Peyer's patch (tissue), 4 donors: ENCODE results near the gene AK9. TPM values are rescaled to one million over a fixed set of nuclear protein-coding genes. Genes with fewer than 3 reads are reported as not detected.
"Not testable (repeated sequence)": the region's sequence is repeated elsewhere in the genome, so short reads cannot be mapped to it uniquely, and the experiment has no call there.

Experiments
- DNase-seq, 3 donors: peaks; one replicate each; pipeline ENCODE4 v3.0.0-alpha.2; 2017 to 2019
- H3K27ac ChIP-seq, 4 donors: fragments of 200-600 bp; sonication (generic); one replicate each; pipeline ENCODE4 v1.5.1; 2016 to 2019
- H3K27me3 ChIP-seq, 2 donors: fragments of 200-600 bp; sonication (generic); one replicate each; pipeline ENCODE4 v1.5.1; 2019
- H3K36me3 ChIP-seq, 3 donors: fragments of 200-600 bp; sonication (generic); one replicate each; pipeline ENCODE4 v1.5.1; 2016 to 2019
- H3K4me1 ChIP-seq, 4 donors: fragments of 200-600 bp; sonication (generic); one replicate each; pipeline ENCODE4 v1.5.1; 2016 to 2019
- H3K4me3 ChIP-seq, 4 donors: fragments of 200-600 bp; sonication (generic); 1 replicate in 3 of 4; 2 replicates in 1 of 4; pipeline ENCODE4 v1.5.1; 2016 to 2019; ENCODE audit warnings: mild to moderate bottlenecking in 1 of 4
- H3K9me3 ChIP-seq, 4 donors: fragments of 200-600 bp; sonication (generic); one replicate each; pipeline ENCODE4 v1.5.1; 2016 to 2019; ENCODE audit warnings: mild to moderate bottlenecking in 1 of 4
- CTCF ChIP-seq, 6 experiments: fragments of 450-650 bp in 4 of 6; fragments of 200-600 bp in 2 of 6; sonication (generic) in 1 of 6; IDR thresholded peaks; one replicate each; pipeline ENCODE4 v1.5.1; 2017 to 2019; ENCODE audit warnings: antibody characterized with exemption in 6 of 6, mild to moderate bottlenecking in 3 of 6, moderate library complexity in 1 of 6
- POLR2A ChIP-seq, 2 donors: fragments of 450-650 bp; IDR thresholded peaks; one replicate each; pipeline ENCODE4 v1.5.1; 2017; ENCODE audit warnings: antibody characterized with exemption in 2 of 2, mild to moderate bottlenecking in 2 of 2, moderate library complexity in 2 of 2
- total RNA-seq, 4 donors: library from RNA; depleted of rRNA; stranded (reverse); fragments of >200 nt; gene quantifications; one replicate each; pipeline ENCODE4 v1.1.0, GENCODE V29; 2016

AK9 gene
- total RNA-seq, 4 donors from 2014 or later, result 7.9 to 66.0 (median 9.7) TPM

- no peak overlapping the region for H3K4me3 ChIP-seq
Observed at GRCh38 chr6:109527989-109528388, 163.0 kb downstream of the AK9 start.

GRCh38 chr6:109526905-109527628 lies 163.9 kb downstream of the AK9 start:
- TF ChIP-seq POLR2A (IDR thresholded peaks at IDR 0.05), result no peak
- peak in 4 of 6 experiments; percentile 52 to 71 (median 62) for TF ChIP-seq CTCF (IDR thresholded peaks at IDR 0.05)
- H3K4me1 ChIP-seq, result no peaks in the 10 kb centered on the region
- H3K27me3 ChIP-seq, result no peaks in the 10 kb centered on the region
- no peak overlapping the region for H3K4me3 ChIP-seq
- DNase-seq, result peak; percentile 23 to 65 (median 48)
- H3K27ac ChIP-seq, result no peak overlapping the region
- H3K36me3 ChIP-seq, result no peaks in the 10 kb centered on the region
- H3K9me3 ChIP-seq, result no peaks in the 10 kb centered on the region

More at GRCh38 chr6:109527989-109528388, 163.0 kb downstream of the AK9 start:
- DNase-seq, result no peak
- Histone ChIP-seq H3K9me3 (no peaks in the 10 kb centered on the region), H3K27ac (no peak overlapping the region), H3K4me1 (no peaks in the 10 kb centered on the region), H3K27me3 (no peaks in the 10 kb centered on the region), H3K36me3 (no peaks in the 10 kb centered on the region)
- TF ChIP-seq POLR2A (IDR thresholded peaks at IDR 0.05) (no peak), CTCF (IDR thresholded peaks at IDR 0.05) (no peak)

GRCh38 chr6:109524129-109524528 lies 166.9 kb downstream of the AK9 start:
- no peak for TF ChIP-seq POLR2A (IDR thresholded peaks at IDR 0.05)
- no peak for TF ChIP-seq CTCF (IDR thresholded peaks at IDR 0.05)
- DNase-seq, result no peak
- H3K36me3 ChIP-seq, result no peaks in the 10 kb centered on the region
- H3K27ac ChIP-seq, result no peak overlapping the region
- H3K9me3 ChIP-seq, result no peaks in the 10 kb centered on the region
- no peak overlapping the region for H3K4me3 ChIP-seq
- no peaks in the 10 kb centered on the region for H3K4me1 ChIP-seq
- no peaks in the 10 kb centered on the region for H3K27me3 ChIP-seq

- H3K27ac ChIP-seq, result no peak overlapping the region
- no peaks in the 10 kb centered on the region for H3K9me3 ChIP-seq
- no peak overlapping the region for H3K4me3 ChIP-seq
- no peaks in the 10 kb centered on the region for H3K36me3 ChIP-seq
- TF ChIP-seq CTCF (IDR thresholded peaks at IDR 0.05) (no peak), POLR2A (IDR thresholded peaks at IDR 0.05) (no peak)
- H3K4me1 ChIP-seq, result no peaks in the 10 kb centered on the region
- no peaks in the 10 kb centered on the region for H3K27me3 ChIP-seq
- no peak for DNase-seq
Observed at GRCh38 chr6:109523478-109523877, 167.5 kb downstream of the AK9 start.

- Histone ChIP-seq H3K9me3 (no peaks in the 10 kb centered on the region), H3K4me1 (no peaks in the 10 kb centered on the region), H3K36me3 (no peaks in the 10 kb centered on the region), H3K27me3 (no peaks in the 10 kb centered on the region), H3K4me3 (no peak overlapping the region), H3K27ac (no peak overlapping the region)
- TF ChIP-seq CTCF (IDR thresholded peaks at IDR 0.05) (no peak), POLR2A (IDR thresholded peaks at IDR 0.05) (no peak)
- no peak for DNase-seq
Observed at GRCh38 chr6:109521080-109521479, 169.9 kb downstream of the AK9 start.

- not testable (repeated sequence) for DNase-seq, H3K4me1 ChIP-seq, H3K27me3 ChIP-seq, H3K9me3 ChIP-seq, H3K27ac ChIP-seq, H3K4me3 ChIP-seq, H3K36me3 ChIP-seq
Observed at GRCh38 chr6:109519647-109520046, 171.4 kb downstream of the AK9 start.
